Neural progenitor cell (in vitro differentiated cells): Measurements from ENCODE around the gene LAMB1.

Source experiments
- CTCF ChIP-seq: fragments of 200-600 bp; sonication (generic); IDR thresholded peaks from 2 replicates; pipeline ENCODE4 v1.5.1; 2017; ENCODE audit warnings: antibody characterized with exemption, mild to moderate bottlenecking
- EZH2 ChIP-seq: fragments of 200-600 bp; sonication (generic); IDR thresholded peaks from 2 replicates; pipeline ENCODE4 v1.6.1; 2017; ENCODE audit warnings: antibody characterized with exemption, mild to moderate bottlenecking, moderate library complexity
- EZH2phosphoT487 ChIP-seq: fragments of 200-600 bp; sonication (generic); IDR thresholded peaks from 2 replicates; pipeline ENCODE4 v1.6.1; 2017; ENCODE audit warnings: antibody characterized with exemption

- TF ChIP-seq CTCF (no peak), EZH2 (no peak), EZH2phosphoT487 (no peak)
These were observed 100.6 kb downstream of the LAMB1 start for GRCh38 chr7:107902381-107902780.
